RWPE2 (cell line): ENCODE measurements around the gene ANXA9.

Source experiments
- ATAC-seq: fragments of 200-7000 bp; cut with Tn5 transposase; 3 replicates; pipeline ENCODE4 v1.9.1; 2021; ENCODE audit warnings: low read depth
- DNase-seq: peaks from one replicate; pipeline ENCODE4 v3.0.0-alpha.2; 2020; ENCODE audit warnings: low spot score
- H3K27ac ChIP-seq: fragments of 450-650 bp; 2 replicates; pipeline ENCODE4 v1.5.1; 2017; ENCODE audit warnings: mild to moderate bottlenecking; ENCODE audit not compliant: poor library complexity, severe bottlenecking
- H3K27me3 ChIP-seq: fragments of 250-450 bp; sonication (Bioruptor Pico); 2 replicates; pipeline ENCODE4 v1.5.1; 2021; ENCODE audit warnings: mild to moderate bottlenecking, moderate library complexity; ENCODE audit not compliant: insufficient read depth, poor library complexity, severe bottlenecking
- H3K36me3 ChIP-seq: fragments of 250-450 bp; sonication (Bioruptor Pico); 2 replicates; pipeline ENCODE4 v1.5.1; 2020; ENCODE audit warnings: low read depth, mild to moderate bottlenecking, moderate library complexity
- H3K4me1 ChIP-seq: fragments of 250-450 bp; sonication (Bioruptor Pico); 2 replicates; pipeline ENCODE4 v1.5.1; 2021; ENCODE audit warnings: mild to moderate bottlenecking, moderate library complexity; ENCODE audit not compliant: insufficient read depth, poor library complexity, severe bottlenecking
- H3K4me3 ChIP-seq: fragments of 250-450 bp; sonication (Bioruptor Pico); 2 replicates; pipeline ENCODE4 v1.5.1; 2021; ENCODE audit warnings: mild to moderate bottlenecking, moderate library complexity; ENCODE audit not compliant: severe bottlenecking
- H3K9me3 ChIP-seq: fragments of 250-450 bp; sonication (Bioruptor Pico); 2 replicates; pipeline ENCODE4 v1.5.1; 2021; ENCODE audit warnings: mild to moderate bottlenecking, moderate library complexity; ENCODE audit not compliant: severe bottlenecking
- TF ChIP-seq, protein P1 (sequence below): fragments of 450-650 bp; IDR thresholded peaks from one replicate; pipeline ENCODE4 v1.5.1; 2017; ENCODE audit warnings: mild to moderate bottlenecking, moderate library complexity; ENCODE audit not compliant: poor library complexity, severe bottlenecking

ANXA9 gene

DNA sequence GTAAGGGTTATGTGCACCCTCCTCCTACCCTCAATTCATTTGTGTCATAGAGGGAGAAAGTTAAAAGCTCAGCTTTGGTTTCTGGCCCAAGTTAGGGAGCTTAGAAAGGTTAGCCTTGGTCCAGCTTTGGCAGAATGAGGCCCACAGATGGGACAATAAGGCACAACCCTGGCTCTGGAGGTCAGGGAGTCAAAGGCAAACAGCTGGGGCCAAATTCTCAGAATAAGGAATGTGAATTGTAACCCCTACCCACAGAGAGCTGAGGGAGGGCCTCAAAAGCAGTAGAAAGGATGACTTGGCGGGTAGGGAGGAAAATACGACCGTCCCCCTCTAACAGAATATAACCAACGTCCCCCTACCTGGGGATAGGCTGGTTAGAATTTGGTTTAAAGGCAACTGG is 16.5 kb upstream of the ANXA9 start:
- Histone ChIP-seq H3K4me3 (no peak overlapping the region), H3K4me1 (no peaks in the 10 kb centered on the region), H3K27ac (no peak overlapping the region), H3K27me3 (no peaks in the 10 kb centered on the region), H3K9me3 (no peaks in the 10 kb centered on the region), H3K36me3 (peaks cover 80% of the 10 kb centered on the region)
- TF ChIP-seq, protein P1, sequence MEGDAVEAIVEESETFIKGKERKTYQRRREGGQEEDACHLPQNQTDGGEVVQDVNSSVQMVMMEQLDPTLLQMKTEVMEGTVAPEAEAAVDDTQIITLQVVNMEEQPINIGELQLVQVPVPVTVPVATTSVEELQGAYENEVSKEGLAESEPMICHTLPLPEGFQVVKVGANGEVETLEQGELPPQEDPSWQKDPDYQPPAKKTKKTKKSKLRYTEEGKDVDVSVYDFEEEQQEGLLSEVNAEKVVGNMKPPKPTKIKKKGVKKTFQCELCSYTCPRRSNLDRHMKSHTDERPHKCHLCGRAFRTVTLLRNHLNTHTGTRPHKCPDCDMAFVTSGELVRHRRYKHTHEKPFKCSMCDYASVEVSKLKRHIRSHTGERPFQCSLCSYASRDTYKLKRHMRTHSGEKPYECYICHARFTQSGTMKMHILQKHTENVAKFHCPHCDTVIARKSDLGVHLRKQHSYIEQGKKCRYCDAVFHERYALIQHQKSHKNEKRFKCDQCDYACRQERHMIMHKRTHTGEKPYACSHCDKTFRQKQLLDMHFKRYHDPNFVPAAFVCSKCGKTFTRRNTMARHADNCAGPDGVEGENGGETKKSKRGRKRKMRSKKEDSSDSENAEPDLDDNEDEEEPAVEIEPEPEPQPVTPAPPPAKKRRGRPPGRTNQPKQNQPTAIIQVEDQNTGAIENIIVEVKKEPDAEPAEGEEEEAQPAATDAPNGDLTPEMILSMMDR, result no peak
- ATAC-seq, result no peak
- DNase-seq, result no peak

DNA sequence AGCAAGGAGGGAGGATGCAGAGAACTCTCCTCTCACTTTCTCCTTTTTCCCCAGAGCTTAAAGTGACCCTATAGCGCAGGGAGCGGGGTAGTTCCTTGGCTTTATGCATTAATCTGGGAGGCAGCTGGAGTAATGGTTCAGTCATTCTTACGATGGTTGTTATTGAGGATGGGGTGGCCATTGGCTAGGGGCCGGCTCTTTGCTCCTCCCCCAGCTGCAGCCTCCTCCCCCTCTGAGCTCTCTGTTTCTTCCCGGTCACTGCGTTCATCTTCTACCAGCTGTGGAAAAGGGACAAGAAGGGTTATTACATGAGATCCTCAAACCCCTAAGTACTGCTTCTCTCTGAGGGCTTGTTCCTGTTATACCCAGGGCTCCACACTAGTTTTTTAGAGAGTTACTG is 16.1 kb upstream of the ANXA9 start:
- ATAC-seq (no peak), DNase-seq (no peak)
- H3K36me3 ChIP-seq, result peaks cover 76% of the 10 kb centered on the region
- H3K27me3 ChIP-seq, result no peaks in the 10 kb centered on the region
- no peaks in the 10 kb centered on the region for H3K9me3 ChIP-seq
- TF ChIP-seq, protein P1, result no peak
- no peaks in the 10 kb centered on the region for H3K4me1 ChIP-seq
- H3K27ac ChIP-seq, result no peak overlapping the region
- no peak overlapping the region for H3K4me3 ChIP-seq

DNA sequence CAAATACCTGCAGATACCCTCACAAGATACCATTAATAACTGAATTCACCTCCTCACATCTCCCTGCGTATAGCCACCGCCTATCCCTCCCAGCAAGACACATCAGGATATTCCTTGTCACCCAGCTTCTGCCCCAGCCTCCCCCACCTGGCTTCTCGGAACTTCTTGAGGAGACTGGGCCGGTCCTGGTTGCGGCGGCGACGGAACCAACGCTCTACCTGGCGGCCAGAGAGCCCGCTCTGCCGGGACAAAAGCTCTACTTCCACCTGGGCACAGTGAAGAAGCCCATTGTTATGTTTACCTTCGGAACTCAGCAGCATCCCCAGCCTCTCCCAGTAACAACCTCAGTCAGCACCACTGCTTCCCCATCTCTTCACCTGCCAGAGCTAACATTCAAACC is 14.2 kb upstream of the ANXA9 start:
- no peaks in the 10 kb centered on the region for H3K27me3 ChIP-seq
- TF ChIP-seq, protein P1, result no peak
- ATAC-seq (no peak), DNase-seq (no peak)
- H3K27ac ChIP-seq, result no peak overlapping the region
- H3K9me3 ChIP-seq, result no peaks in the 10 kb centered on the region
- peaks cover 15% of the 10 kb centered on the region for H3K4me1 ChIP-seq
- H3K4me3 ChIP-seq, result no peak overlapping the region
- H3K36me3 ChIP-seq, result peaks cover 72% of the 10 kb centered on the region

DNA sequence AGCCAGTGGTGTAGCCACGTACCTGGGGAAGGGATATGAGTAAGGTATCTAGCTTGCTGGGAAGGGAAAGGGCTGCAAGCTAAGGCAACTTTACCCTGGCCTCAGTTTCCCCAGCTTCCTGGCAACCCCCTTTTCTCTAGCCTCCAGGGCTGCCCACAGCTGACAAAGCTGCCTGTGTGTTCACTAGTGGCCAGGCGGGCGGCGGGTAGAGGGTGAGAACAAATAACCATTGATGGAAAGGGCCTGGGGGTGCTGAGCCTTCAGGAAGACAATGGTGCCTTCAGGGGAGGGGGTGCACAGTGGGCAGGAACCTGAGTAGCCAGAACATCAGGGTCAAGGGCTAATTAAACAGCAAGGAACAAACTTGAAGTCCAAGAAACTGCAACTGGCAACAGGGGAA is 13.6 kb upstream of the ANXA9 start:
- H3K4me1 ChIP-seq, result peaks cover 15% of the 10 kb centered on the region
- no peak for ATAC-seq
- peaks cover 67% of the 10 kb centered on the region for H3K36me3 ChIP-seq
- no peak for DNase-seq
- TF ChIP-seq, protein P1, result no peak
- no peak overlapping the region for H3K4me3 ChIP-seq
- no peaks in the 10 kb centered on the region for H3K27me3 ChIP-seq
- H3K27ac ChIP-seq, result no peak overlapping the region
- H3K9me3 ChIP-seq, result no peaks in the 10 kb centered on the region

DNA sequence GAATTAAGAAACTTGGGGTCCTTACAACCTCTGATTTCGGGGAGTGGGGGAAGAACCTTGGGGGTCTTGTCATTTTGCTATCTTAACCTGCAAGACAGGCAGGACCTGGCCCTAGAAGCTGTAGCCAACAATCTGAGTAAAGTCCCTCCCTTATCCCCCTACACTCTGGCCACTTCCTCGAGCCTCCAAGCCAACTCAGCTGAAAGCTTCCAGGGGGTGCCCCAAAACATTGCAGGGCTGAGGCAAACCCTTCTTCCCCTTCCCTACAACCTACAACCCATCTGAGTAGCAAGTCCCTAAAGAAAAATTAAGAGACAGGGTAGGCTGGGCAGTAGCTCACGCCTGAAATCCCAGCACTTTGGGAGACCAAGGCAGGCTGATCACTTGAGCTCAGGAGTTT is 12.5 kb upstream of the ANXA9 start:
- no peak overlapping the region for H3K27ac ChIP-seq
- ATAC-seq (no peak), DNase-seq (no peak)
- H3K4me1 ChIP-seq, result peaks cover 15% of the 10 kb centered on the region
- TF ChIP-seq, protein P1, result no peak
- H3K36me3 ChIP-seq, result peaks cover 56% of the 10 kb centered on the region
- H3K9me3 ChIP-seq, result no peaks in the 10 kb centered on the region
- no peak overlapping the region for H3K4me3 ChIP-seq
- no peaks in the 10 kb centered on the region for H3K27me3 ChIP-seq
